Body of pancreas (tissue), 4 donors: ENCODE measurements around the gene FUT3. TPM values are rescaled to one million over a fixed set of nuclear protein-coding genes. Genes with fewer than 3 reads are reported as not detected.

ENCODE experiments used
- ATAC-seq: fragments of 150-250 bp; one replicate; pipeline ENCODE4 v1.9.1; 2016
- DNase-seq, 4 donors: peaks; one replicate each; pipeline ENCODE4 v3.0.0-alpha.2; 2019
- H3K27ac ChIP-seq, 4 donors: fragments of 200-600 bp; sonication (generic); 1 replicate in 3 of 4; 2 replicates in 1 of 4; pipeline versions ENCODE4 v1.5.1 to v1.6.1; 2016 to 2019; ENCODE audit warnings: mild to moderate bottlenecking in 1 of 4, mixed read lengths in 1 of 4, moderate library complexity in 1 of 4
- H3K27me3 ChIP-seq, 2 donors: fragments of 200-600 bp; sonication (generic); one replicate each; pipeline ENCODE4 v1.6.0; 2016; ENCODE audit warnings: mild to moderate bottlenecking in 1 of 2
- H3K36me3 ChIP-seq, 2 donors: fragments of 200-600 bp; sonication (generic); replicated peaks in 1 of 2; 2 replicates each; pipeline ENCODE4 v1.5.1; 2016; ENCODE audit warnings: low read depth in 2 of 2; ENCODE audit not compliant: insufficient read depth in 1 of 2
- H3K4me1 ChIP-seq: fragments of 200-600 bp; sonication (generic); one replicate; pipeline ENCODE4 v1.6.0; 2016
- H3K4me3 ChIP-seq, 2 donors: fragments of 200-600 bp; sonication (generic); 1 replicate in 1 of 2; 2 replicates in 1 of 2; pipeline ENCODE4 v1.5.1; 2016 to 2019
- H3K9me3 ChIP-seq, 3 donors: fragments of 200-600 bp; sonication (generic); 1 replicate in 2 of 3; 2 replicates in 1 of 3; pipeline ENCODE4 v1.5.1; 2016
- CTCF ChIP-seq, 7 experiments: fragments of 450-650 bp in 4 of 7; fragments of 200-600 bp in 3 of 7; sonication (generic) in 3 of 7; IDR thresholded peaks; one replicate each; pipeline ENCODE4 v1.5.1; 2016 to 2019; ENCODE audit warnings: antibody characterized with exemption in 7 of 7
- POLR2A ChIP-seq, 3 donors: fragments of 450-650 bp; IDR thresholded peaks; one replicate each; pipeline ENCODE4 v1.6.1; 2016; ENCODE audit warnings: antibody characterized with exemption in 3 of 3, mild to moderate bottlenecking in 2 of 3
- WGBS, 2 donors: methylation state at CpG; one replicate each; pipeline ENCODE4 v1.1.5; 2017; 5-methylcytosine and 5-hydroxymethylcytosine counted together
- intact Hi-C: fragments of 100-400 bp; cut with DNase I; formaldehyde crosslinking; loops from one replicate; pipeline ENCODE4 v1.15.1; 2023
- total RNA-seq, 2 donors: library from RNA; depleted of rRNA; stranded (reverse); fragments of >200 nt; gene quantifications; one replicate each; pipeline ENCODE4 v1.1.0, GENCODE V29; 2016

The FUT3 gene
- total RNA-seq, 2 donors from 2014 or later, result 5.7 to 9.2 TPM

GRCh38 chr19:5824751-5825150, 26.5 kb downstream of the FUT3 start:
- Histone ChIP-seq H3K27ac (no peak overlapping the region), H3K4me1 (peaks cover 44% of the 10 kb centered on the region), H3K4me3 (no peak overlapping the region), H3K27me3 (no peaks in the 10 kb centered on the region), H3K9me3 (no peaks in the 10 kb centered on the region), H3K36me3 (no peaks in the 10 kb centered on the region)
- WGBS, 2 donors, result 83 to 92% methylated on average over 10 of the region's 10 CpGs
- no peak for ATAC-seq
- intact Hi-C loops, result no loop called here
- DNase-seq, result no peak
- TF ChIP-seq POLR2A (IDR thresholded peaks at IDR 0.05) (no peak), CTCF (IDR thresholded peaks at IDR 0.05) (no peak)

GRCh38 chr19:5823579-5824281, 27.5 kb downstream of the FUT3 start:
- Histone ChIP-seq H3K4me1 (peaks cover 37% of the 10 kb centered on the region), H3K27ac (no peak overlapping the region), H3K27me3 (no peaks in the 10 kb centered on the region), H3K36me3 (no peaks in the 10 kb centered on the region), H3K9me3 (no peaks in the 10 kb centered on the region), H3K4me3 (no peak overlapping the region)
- intact Hi-C loops, result no loop called here
- DNase-seq, result peak in 3 of 4 donors; percentile 28 to 47 (median 29)
- no peak for ATAC-seq
- TF ChIP-seq POLR2A (IDR thresholded peaks at IDR 0.05), result no peak
- TF ChIP-seq CTCF (IDR thresholded peaks at IDR 0.05), result peak in 4 of 7 experiments; percentile 26 to 35 (median 32)
- WGBS, 2 donors, result 72 to 80% methylated on average over 11 to 30 of the region's 30 CpGs

- H3K27ac ChIP-seq, result no peak overlapping the region
- no peaks in the 10 kb centered on the region for H3K27me3 ChIP-seq
- no peak for TF ChIP-seq CTCF (IDR thresholded peaks at IDR 0.05)
- peaks cover 31% of the 10 kb centered on the region for H3K4me1 ChIP-seq
- intact Hi-C loops, result no loop called here
- DNase-seq, result peak in 3 of 4 donors; percentile 38 to 64 (median 53)
- no peak overlapping the region for H3K4me3 ChIP-seq
- WGBS, 2 donors, result 20 to 36% methylated on average over 18 to 30 of the region's 30 CpGs
- H3K9me3 ChIP-seq, result no peaks in the 10 kb centered on the region
- ATAC-seq, result no peak
- no peaks in the 10 kb centered on the region for H3K36me3 ChIP-seq
Measured at GRCh38 chr19:5822181-5822844, 28.9 kb downstream of the FUT3 start.

GRCh38 chr19:5821521-5822180, 29.6 kb downstream of the FUT3 start:
- intact Hi-C loops, result no loop called here
- TF ChIP-seq POLR2A (IDR thresholded peaks at IDR 0.05) (no peak), CTCF (IDR thresholded peaks at IDR 0.05) (no peak)
- no peaks in the 10 kb centered on the region for H3K27me3 ChIP-seq
- peaks cover 25% of the 10 kb centered on the region for H3K4me1 ChIP-seq
- no peak for DNase-seq
- 35 to 50% methylated on average over 8 of the region's 8 CpGs for WGBS, 2 donors
- H3K9me3 ChIP-seq, result no peaks in the 10 kb centered on the region
- ATAC-seq, result no peak
- H3K4me3 ChIP-seq, result no peak overlapping the region
- H3K36me3 ChIP-seq, result no peaks in the 10 kb centered on the region
- no peak overlapping the region for H3K27ac ChIP-seq
